Cardiac muscle cell (in vitro differentiated cells and primary cell): Measurements from ENCODE around the gene UBE2E3. TPM values are rescaled to one million over a fixed set of nuclear protein-coding genes. Genes with fewer than 3 reads are reported as not detected.

ENCODE experiments used
- DNase-seq, 2 donors: peaks; one replicate each; pipeline versions ENCODE4 v3.0.0 to v3.0.0-alpha.2; 2010 to 2017; ENCODE audit warnings: low read depth in 1 of 2, low spot score in 1 of 2
- H3K27ac ChIP-seq: fragments of 200-600 bp; sonication (generic); 2 replicates; pipeline ENCODE4 v1.5.1; 2016
- H3K27me3 ChIP-seq: fragments of 200-600 bp; sonication (generic); 2 replicates; pipeline ENCODE4 v1.6.0; 2016; ENCODE audit warnings: control low read depth
- H3K36me3 ChIP-seq: fragments of 200-600 bp; sonication (generic); 2 replicates; pipeline ENCODE4 v1.5.1; 2016; ENCODE audit warnings: control low read depth
- H3K4me1 ChIP-seq: fragments of 200-600 bp; sonication (generic); 2 replicates; pipeline ENCODE4 v1.8.1; 2017; ENCODE audit warnings: low read depth, mild to moderate bottlenecking, mixed run types
- H3K4me3 ChIP-seq: fragments of 200-600 bp; sonication (generic); 2 replicates; pipeline ENCODE4 v1.5.1; 2016; ENCODE audit warnings: mild to moderate bottlenecking
- H3K9me3 ChIP-seq: fragments of 200-600 bp; sonication (generic); 2 replicates; pipeline ENCODE4 v1.5.1; 2017; ENCODE audit warnings: low read depth, mild to moderate bottlenecking, control low read depth
- polyA plus RNA-seq: library from polyadenylated mRNA; unstranded; fragments of >200 nt; fragmentation: Nextera tagmentation; extraction: Ambion mirVana; gene quantifications from 2 replicates; pipeline ENCODE4 v1.2.1, GENCODE V29; 2016
- total RNA-seq: library from RNA; depleted of rRNA; stranded (reverse); fragments of >200 nt; gene quantifications from 2 replicates; pipeline ENCODE4 v1.2.3, GENCODE V29; 2016
- TF ChIP-seq, protein P1 (sequence below): IDR thresholded peaks from 2 replicates; pipeline ENCODE4 v1.5.1; 2012; ENCODE audit warnings: low read depth, mild to moderate bottlenecking, low read length

Gene UBE2E3
- total and polyA plus RNA-seq, 2 experiments from 2014 or later = 128 to 202 TPM

DNA sequence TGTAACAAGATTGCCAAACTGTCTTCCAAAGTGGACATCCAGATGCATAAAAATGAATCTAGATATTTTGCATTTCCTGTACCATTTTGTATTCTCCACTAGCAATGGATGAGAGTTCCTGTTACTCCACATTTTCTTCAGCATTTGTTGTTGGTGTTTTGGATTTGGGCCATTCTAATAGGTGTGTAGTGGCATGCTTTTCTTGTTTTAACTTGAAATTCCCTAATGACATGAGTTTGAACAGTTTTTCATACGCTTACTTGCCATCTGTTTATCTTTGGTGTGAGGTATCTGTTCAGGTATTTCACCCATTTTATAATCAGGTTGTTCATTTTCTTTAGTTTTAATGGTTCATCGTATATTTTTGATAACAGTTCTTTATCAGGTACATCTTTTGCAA is 73.9 kb downstream of the UBE2E3 start:
- DNase-seq = no peak
- Histone ChIP-seq H3K36me3 (no peaks in the 10 kb centered on the region), H3K9me3 (no peaks in the 10 kb centered on the region), H3K4me3 (no peak overlapping the region), H3K27ac (no peak overlapping the region), H3K27me3 (no peaks in the 10 kb centered on the region), H3K4me1 (peaks cover 3% of the 10 kb centered on the region)
- TF ChIP-seq, protein P1, sequence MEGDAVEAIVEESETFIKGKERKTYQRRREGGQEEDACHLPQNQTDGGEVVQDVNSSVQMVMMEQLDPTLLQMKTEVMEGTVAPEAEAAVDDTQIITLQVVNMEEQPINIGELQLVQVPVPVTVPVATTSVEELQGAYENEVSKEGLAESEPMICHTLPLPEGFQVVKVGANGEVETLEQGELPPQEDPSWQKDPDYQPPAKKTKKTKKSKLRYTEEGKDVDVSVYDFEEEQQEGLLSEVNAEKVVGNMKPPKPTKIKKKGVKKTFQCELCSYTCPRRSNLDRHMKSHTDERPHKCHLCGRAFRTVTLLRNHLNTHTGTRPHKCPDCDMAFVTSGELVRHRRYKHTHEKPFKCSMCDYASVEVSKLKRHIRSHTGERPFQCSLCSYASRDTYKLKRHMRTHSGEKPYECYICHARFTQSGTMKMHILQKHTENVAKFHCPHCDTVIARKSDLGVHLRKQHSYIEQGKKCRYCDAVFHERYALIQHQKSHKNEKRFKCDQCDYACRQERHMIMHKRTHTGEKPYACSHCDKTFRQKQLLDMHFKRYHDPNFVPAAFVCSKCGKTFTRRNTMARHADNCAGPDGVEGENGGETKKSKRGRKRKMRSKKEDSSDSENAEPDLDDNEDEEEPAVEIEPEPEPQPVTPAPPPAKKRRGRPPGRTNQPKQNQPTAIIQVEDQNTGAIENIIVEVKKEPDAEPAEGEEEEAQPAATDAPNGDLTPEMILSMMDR = no peak

DNA sequence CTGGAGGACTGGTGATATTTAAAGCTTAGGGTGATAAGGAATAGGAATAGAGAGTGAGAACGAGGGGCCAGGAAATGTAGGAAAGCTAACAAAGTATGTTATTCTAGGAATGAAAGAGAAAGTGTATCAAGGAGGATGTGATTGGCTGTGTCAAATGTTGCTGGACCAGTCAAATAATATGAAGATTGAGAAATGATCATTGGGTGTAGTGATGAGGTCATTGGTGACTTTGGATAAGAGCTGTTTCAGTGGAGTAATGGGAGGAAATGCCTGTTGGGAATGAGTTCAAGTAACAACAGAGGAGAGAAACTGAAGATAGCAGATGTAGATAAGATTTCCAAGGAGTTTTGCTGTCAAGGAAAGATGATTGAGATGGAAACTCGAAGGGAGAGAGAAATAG is 74.4 kb downstream of the UBE2E3 start:
- Histone ChIP-seq H3K36me3 (no peaks in the 10 kb centered on the region), H3K4me1 (peaks cover 3% of the 10 kb centered on the region), H3K27me3 (no peaks in the 10 kb centered on the region), H3K9me3 (no peaks in the 10 kb centered on the region), H3K27ac (no peak overlapping the region), H3K4me3 (no peak overlapping the region)
- TF ChIP-seq, protein P1 = no peak
- peak in 1 of 2 donors; percentile 17 for DNase-seq

DNA sequence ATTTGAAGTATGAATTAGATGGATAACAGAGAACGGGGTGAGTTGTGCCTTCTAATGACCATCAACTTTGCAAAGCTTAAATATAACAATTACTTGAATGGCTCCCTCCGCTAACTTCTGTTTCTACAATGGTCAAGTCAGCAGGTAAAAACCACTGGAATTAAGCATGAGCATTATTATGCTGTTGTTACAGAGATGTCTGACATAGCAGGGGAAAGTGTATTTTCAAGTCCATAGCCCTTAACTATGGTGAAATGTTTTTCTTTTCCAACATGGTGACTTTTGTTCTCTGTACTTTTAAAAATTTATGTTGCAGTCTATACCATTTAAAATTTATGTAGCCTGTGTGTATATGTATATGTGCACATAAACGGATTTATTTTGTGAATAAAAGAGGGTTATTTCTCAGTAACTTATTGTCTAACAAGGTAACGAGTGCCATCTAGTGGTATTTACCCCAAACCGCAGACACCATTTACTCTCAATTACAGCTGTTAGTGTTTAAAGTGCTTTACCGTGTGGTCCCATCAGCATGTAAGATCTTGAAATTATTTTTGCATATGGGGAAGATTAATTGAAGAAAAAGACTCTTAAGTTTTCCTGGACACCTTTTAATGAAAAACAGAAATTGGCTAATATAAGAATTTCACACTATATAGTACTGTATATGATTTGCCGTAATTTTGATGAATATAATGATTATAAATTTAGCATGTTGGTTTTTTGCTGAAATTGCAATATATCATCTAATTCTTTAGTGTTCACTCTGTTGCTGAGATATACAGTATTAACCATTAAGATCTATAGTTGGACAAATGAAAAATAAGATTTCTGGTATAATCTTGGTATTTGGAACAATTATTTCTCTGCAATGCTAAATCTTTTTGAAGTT is 78.2 kb downstream of the UBE2E3 start:
- H3K36me3 ChIP-seq = no peaks in the 10 kb centered on the region
- H3K27me3 ChIP-seq = no peaks in the 10 kb centered on the region
- DNase-seq = peak; percentile 43 to 46
- no peak overlapping the region for H3K4me3 ChIP-seq
- no peak overlapping the region for H3K27ac ChIP-seq
- H3K9me3 ChIP-seq = no peaks in the 10 kb centered on the region
- H3K4me1 ChIP-seq = peaks cover 3% of the 10 kb centered on the region
- TF ChIP-seq, protein P1 = peak; percentile 47

DNA sequence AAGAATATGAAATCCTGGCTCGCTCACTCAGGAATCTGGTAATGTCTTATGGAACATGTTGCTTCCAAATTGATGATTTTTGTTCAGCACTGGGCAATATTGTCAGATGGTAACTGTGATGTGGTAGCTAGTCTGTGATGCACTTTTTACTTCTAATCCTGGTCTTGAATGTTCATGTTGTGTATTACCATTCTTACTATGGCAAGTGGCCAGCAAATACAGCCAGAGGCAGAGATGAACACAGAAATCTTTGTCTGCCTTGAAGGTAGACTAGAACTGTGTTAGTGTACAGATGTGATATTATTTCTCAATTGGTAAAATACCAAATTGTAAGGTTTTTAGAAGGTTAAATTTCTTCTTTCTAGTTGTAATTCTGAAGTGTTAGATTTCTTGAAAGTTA is 83.3 kb downstream of the UBE2E3 start:
- Histone ChIP-seq H3K4me1 (peaks cover 15% of the 10 kb centered on the region), H3K27me3 (no peaks in the 10 kb centered on the region), H3K36me3 (no peaks in the 10 kb centered on the region), H3K27ac (no peak overlapping the region), H3K9me3 (no peaks in the 10 kb centered on the region), H3K4me3 (no peak overlapping the region)
- DNase-seq = no peak
- TF ChIP-seq, protein P1 = no peak

DNA sequence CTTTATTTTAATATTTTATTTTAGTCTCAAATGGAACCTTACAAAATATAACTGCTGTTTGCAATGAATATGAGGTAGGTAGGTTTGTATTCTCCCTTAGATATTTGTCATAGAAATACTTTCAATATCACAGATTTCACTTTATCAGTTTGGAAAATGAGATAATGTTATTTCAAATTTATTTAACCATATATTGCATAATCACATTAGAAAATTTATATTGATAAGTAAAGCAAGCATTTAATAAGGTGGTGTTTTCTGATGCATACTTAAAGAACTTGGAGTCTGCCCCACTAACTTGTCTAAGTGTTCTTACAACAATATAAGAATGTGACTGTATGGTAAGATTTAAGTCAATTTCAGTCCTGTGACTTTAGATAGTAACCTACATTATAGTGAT is 85.1 kb downstream of the UBE2E3 start:
- Histone ChIP-seq H3K4me1 (peaks cover 27% of the 10 kb centered on the region), H3K27me3 (no peaks in the 10 kb centered on the region), H3K27ac (no peak overlapping the region), H3K9me3 (no peaks in the 10 kb centered on the region), H3K36me3 (no peaks in the 10 kb centered on the region), H3K4me3 (no peak overlapping the region)
- TF ChIP-seq, protein P1 = no peak
- DNase-seq = no peak
